Inferior parietal cortex (tissue), 1 donor: Measurements from ENCODE around the gene TMPRSS9.

Source experiments
- DNase-seq: peaks from one replicate; pipeline ENCODE4 v3.0.0-alpha.2; 2016; ENCODE audit errors: extremely low spot score

TMPRSS9 gene

DNA sequence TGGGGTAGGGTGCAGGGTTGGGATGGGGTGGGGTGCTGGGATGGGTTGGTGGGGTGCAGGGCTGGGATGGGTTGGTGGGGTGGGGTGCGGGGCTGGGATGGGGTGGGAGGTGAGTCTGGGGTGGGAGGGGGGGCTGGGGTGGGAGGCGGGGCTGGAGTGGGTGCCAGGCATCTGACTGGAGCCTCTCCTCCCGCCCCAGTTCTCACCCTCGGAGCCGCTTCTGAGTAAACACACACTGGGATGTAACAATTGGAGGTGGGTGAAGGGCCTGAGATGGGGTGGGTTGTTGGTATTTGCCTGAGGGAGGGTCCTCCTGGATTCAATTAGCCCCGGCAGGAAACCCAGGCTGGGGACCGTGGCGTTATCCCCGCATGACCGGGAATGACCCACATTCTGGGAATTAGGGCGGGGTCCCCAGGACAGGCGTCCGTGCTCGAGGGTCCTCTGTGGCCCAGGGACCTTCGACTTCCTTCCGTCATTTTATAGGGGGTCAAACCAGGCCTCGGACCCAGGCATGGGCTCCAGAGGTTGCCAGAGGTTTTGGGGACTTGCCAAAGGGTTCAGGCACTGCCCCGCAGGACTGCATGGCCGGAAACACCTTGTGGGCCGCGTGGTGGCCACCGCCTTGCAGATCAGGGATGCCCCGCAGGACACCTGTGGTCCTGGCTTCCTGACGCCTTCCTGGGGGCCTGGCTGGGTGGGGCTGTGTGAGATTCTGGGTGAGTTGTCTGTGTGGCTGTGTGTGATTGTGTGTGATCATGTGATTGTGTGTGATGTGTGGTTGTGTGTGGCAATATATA, 1.4 kb downstream of the TMPRSS9 start:
- no peak for DNase-seq

DNA sequence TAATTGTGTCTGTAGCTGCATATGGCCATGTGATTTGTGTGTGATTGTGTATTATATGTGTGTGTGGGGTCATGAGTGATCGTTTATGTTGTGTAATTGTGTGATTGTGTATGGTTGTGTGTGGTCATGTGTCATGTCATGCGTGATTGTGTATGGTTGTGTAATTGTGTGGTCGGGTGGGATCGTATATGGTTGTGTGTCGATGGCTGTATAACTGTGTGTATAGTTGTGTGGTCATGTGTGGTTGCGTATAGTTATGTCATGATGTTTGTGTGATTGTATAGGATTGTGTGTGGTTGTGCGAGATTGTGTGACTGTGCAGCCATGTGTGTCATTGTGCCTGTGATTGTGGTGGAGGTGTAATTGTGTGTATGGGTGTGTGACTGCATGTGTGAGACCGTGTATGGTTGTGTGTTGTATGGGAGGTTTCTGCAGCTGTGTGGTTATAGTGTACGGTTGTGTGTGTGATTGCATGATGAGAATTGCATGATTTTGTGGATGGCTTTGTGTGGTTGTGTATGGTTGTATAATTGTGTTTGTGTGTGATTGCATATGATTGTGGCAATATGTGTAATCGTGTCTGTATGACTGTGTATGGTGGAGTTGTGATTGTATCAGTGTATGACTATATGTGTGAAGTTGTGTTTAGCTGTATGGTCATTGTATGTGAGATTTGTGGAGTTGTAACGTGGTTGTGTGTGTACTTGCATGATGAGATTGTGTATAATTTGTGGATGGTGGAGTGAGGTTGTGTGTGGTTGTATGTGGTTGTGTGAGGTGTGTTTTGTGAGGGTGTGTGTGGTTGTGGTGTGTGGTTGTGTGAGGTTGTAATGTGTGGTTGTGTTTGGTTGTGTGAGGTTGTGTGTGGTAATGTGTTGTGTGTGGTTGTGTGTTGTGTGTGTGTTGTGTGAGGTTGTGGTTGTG, 2.2 kb downstream of the TMPRSS9 start:
- no peak for DNase-seq

GRCh38 chr19:2362970-2363300, 2.9 kb downstream of the TMPRSS9 start:
- DNase-seq: no peak

- no peak for DNase-seq
These were observed 3.4 kb downstream of the TMPRSS9 start for GRCh38 chr19:2363419-2363818.

DNA sequence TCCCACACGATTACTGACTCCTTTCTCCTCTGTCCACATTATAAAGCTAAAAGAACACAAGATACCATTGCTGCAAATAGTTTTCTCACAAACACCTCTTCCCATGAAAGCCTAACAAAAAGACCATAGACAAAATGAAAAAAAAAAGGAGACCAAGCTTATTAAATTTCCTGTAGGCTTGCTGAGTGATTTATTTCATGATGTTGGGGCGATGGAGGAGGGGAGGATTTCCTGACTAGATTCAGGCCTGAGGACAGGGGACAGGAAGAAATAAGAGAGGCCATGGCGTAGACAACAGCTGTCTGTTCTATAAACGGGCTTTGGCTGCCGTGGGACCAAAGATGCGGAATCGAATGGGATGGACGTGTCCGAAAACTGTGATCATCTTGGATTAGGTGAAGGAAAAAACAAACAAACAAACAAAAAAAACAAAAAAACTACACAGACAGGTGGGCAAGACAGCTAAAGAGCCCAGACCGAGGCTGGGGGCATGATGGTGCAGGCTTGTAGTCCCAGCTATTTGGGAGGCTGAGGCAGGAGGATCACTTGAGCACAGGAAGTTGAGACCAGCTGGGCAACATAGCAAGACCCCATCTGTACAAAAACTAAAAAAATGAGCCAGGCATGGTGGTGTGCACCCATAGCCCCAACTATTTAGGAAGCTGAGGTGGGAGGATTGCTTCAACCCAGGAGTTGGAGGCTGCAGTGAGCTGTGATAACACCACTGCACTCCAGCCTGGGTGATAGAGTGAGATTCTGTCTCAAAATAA, 5.3 kb downstream of the TMPRSS9 start:
- DNase-seq: no peak

- DNase-seq: no peak
These were observed 11.6 kb downstream of the TMPRSS9 start for GRCh38 chr19:2371656-2372055.

DNA sequence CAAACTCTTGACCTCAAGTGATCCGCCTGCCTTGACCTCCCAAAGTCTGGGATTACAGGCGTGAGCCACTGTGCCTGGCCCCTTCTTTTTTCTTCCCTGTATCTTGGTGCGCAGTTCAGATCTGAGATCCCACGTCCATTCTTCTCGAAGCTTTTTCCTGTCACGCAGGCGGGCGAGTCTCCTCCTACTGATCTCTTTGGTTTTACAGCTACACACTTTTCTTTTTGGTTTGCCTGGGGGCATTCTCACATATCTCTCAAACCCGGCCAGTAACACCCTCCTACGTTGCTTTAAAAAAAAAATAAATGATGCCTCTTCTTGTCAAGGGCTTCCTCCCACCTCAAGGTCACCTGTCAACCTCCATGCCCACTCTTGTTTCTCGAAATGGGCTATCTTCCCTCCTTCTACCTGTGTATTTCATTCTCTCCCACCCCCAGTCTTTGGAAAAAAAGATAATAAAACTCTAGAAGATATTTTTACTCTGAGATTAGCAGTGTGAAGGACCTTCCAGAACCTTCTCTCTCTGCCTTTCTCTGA, 12.1 kb downstream of the TMPRSS9 start:
- no peak for DNase-seq

GRCh38 chr19:2374808-2375207, 14.7 kb downstream of the TMPRSS9 start:
- DNase-seq: no peak

GRCh38 chr19:2375353-2376121, 15.5 kb downstream of the TMPRSS9 start:
- DNase-seq: no peak

DNA sequence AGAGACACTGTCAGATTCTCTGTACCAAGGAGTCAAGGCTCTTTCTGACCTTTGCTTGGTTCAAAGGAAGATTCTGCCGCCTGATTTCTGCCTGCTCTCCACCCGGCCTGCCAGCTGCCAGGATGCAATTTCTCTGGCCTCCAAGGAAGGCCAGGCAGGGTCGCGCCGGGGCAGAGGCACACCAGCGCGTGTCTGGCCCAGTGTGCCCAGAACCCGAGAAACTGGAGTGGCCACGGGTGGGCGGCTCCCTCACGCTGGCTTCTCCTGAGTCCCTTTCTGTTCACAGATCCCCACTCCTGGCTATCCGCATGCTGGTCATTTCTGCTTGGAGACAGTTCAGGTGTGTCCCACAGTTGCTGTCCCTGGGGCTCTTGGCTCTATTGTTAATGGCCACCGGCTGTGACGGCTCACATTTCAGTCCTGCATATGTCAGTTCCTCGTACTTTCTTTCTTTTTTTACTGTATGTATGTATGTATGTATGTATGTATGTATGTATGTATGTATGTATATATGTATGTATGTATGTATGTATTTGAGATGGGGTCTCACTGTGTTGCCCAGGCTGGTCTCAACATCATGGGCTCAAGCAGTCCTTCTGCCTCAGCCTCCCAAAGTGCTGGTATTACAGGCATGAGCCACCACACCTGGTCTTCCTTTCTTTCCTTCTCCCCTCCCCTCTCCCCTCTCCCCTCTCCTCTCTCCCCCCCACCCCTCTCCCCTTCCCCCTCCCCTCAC, 16.9 kb downstream of the TMPRSS9 start:
- no peak for DNase-seq

- DNase-seq: no peak
These were observed 20.5 kb downstream of the TMPRSS9 start for GRCh38 chr19:2380567-2380966.

- peak; percentile 85 for DNase-seq
These were observed 21.2 kb downstream of the TMPRSS9 start for GRCh38 chr19:2381148-2381820.

DNA sequence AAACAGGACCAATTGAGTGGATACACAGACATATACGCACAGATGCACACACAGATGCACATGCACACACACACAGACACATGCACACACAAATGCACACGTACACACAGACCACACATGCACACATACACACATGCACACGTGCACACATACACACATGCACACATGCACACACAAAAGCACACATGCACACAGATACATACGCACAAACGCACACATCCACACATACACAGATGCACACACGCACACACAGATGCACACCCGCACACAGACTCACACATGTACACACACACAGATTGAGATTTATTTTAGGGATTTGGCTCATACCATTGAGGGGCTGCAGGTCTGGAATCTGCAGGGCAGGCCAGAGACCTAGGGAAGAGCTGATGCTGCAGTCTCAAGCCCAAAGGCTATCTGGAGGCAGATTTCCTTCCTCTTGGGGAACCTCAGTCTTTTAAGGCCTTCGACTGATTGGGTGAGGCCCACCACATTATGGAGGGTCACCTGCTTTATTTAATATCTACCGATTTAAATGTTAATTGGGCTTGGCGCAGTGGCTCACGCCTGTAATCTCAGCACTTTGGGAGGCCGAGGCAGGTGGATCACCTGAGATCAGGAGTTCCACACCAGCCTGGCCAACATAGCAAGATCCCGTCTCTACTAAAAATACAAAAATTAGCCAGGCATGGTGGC, 22.6 kb downstream of the TMPRSS9 start:
- DNase-seq: no peak

GRCh38 chr19:2385053-2385721, 25.1 kb downstream of the TMPRSS9 start:
- DNase-seq: peak; percentile 15

GRCh38 chr19:2387367-2388288, 27.6 kb downstream of the TMPRSS9 start:
- no peak for DNase-seq

DNA sequence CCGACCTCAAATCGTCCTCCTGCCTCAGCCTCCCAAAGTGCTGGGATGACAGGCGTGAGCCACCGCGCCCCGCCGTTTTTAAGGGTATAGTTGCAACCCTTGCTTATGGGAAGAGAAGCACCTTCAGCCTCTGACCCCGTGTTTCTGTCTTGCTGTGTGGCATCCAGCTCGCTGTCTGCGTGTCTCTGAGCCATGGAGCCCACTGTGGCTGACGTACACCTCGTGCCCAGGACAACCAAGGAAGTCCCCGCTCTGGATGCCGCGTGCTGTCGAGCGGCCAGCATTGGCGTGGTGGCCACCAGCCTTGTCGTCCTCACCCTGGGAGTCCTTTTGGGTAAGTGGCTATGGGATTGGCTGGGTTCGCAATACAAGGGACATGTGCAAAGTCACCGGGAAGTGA, 29.5 kb downstream of the TMPRSS9 start:
- DNase-seq: no peak

DNA sequence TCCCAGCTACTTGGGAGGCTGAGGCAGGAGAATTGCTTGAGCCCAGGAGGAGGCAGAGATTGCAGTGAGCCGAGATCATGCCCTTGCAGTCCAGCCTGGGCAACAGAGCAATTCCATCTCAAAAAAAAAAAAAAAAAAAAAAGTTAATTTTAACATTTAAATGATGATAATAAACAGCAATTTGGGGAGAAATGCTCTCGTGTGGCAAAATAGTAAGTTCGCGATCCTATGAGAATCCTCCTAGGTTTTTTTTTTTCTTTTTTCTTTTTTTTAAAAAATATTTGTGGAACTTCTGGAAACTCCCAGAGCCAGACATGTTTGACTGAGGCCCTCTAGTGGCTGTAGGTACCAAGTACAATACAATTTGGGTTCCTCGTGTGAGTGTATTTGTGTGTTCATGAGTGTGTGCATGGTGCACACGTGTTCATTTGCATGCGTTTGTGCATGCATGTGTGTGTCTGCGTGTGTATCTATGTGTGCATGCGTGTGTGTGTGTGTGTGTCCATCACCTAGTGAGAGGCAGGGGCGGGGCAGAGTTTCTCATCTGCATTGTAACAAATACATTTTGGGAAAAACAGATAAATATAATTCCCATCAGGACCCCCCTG, 31.2 kb downstream of the TMPRSS9 start:
- DNase-seq: peak; percentile 77
